GM12878 (cell line): ENCODE data around the gene PSMC3IP. TPM values are rescaled to one million over a fixed set of nuclear protein-coding genes. Genes with fewer than 3 reads are reported as not detected.
"Not testable (repeated sequence)": the region's sequence is repeated elsewhere in the genome, so short reads cannot be mapped to it uniquely, and the experiment has no call there.

Source experiments
- ATAC-seq: fragments of 200-7000 bp; cut with Tn5 transposase; 3 replicates; pipeline ENCODE4 v1.9.1; 2020; ENCODE audit warnings: mild to moderate bottlenecking, moderate library complexity
- BruUV-seq: library from RNA; stranded (reverse); fragments of 400-500 nt; replicated peaks from 2 replicates; lab custom pipeline; 2021; lab: Mats Ljungman, UMichigan
- CTCF ChIA-PET: fragments of 300-600 bp; sonication (Branson Sonifier 250); formaldehyde crosslinking; extraction: SDS; loops from one replicate; lab custom pipeline; 2021; ENCODE audit warnings: inconsistent platforms; lab: Yijun Ruan, JAX
- POLR2A ChIA-PET: fragments of 350-600 bp; formaldehyde crosslinking; extraction: SDS; loops from one replicate; lab custom pipeline; 2021; ENCODE audit warnings: inconsistent platforms; lab: Charles Lee
- RAD21 ChIA-PET: fragments of 300-600 bp; sonication (Branson Sonifier 250); formaldehyde crosslinking; loops from one replicate; lab custom pipeline; 2023; ENCODE audit warnings: antibody characterized with exemption; ENCODE audit not compliant: unreplicated experiment; lab: Charles Lee
- SMC1A ChIA-PET: fragments of 300-600 bp; sonication (Branson Sonifier 250); formaldehyde crosslinking; loops from one replicate; lab custom pipeline; 2023; ENCODE audit not compliant: unreplicated experiment, uncharacterized antibody; lab: Charles Lee
- DNase-seq: peaks from one replicate; pipeline ENCODE4 v3.0.0-alpha.2; 2011; ENCODE audit warnings: low read depth, low spot score
- FAIRE-seq: peaks from 3 replicates; lab custom pipeline; 2011; peaks lifted over from hg19 to GRCh38; lab: Jason Lieb, UNC
- H2AFZ ChIP-seq: 2 replicates; pipeline ENCODE4 v1.6.0; 2011; ENCODE audit warnings: low read depth, low read length, control low read depth; ENCODE audit not compliant: control insufficient read depth
- H3K27ac ChIP-seq: 2 replicates; pipeline ENCODE4 v1.5.1; 2011; ENCODE audit warnings: control low read depth; ENCODE audit not compliant: control insufficient read depth, insufficient read depth
- H3K27me3 ChIP-seq, 2 experiments: replicated peaks in 1 of 2; 2 replicates each; pipeline versions ENCODE4 v1.6.0 to v1.6.1; 2011; ENCODE audit warnings: low read length in 1 of 2; ENCODE audit not compliant: control insufficient read depth in 2 of 2, insufficient read depth in 2 of 2
- H3K36me3 ChIP-seq, 2 experiments: 2 replicates each; pipeline ENCODE4 v1.5.1; 2011; ENCODE audit warnings: low read length in 1 of 2; ENCODE audit not compliant: control insufficient read depth in 2 of 2, insufficient read depth in 2 of 2
- H3K4me1 ChIP-seq: 2 replicates; pipeline ENCODE4 v1.6.1; 2011; ENCODE audit warnings: mild to moderate bottlenecking, low read length, moderate library complexity, mixed read lengths; ENCODE audit not compliant: control insufficient read depth, insufficient read depth
- H3K4me2 ChIP-seq: 2 replicates; pipeline ENCODE4 v1.6.0; 2011; ENCODE audit warnings: control low read depth; ENCODE audit not compliant: control insufficient read depth, insufficient read depth
- H3K4me3 ChIP-seq: fragments of 200-600 bp; sonication (generic); 2 replicates; pipeline ENCODE4 v1.5.1; 2016
- H3K79me2 ChIP-seq: 2 replicates; pipeline ENCODE4 v1.6.0; 2011; ENCODE audit warnings: low read length; ENCODE audit not compliant: control insufficient read depth, insufficient read depth
- H3K9ac ChIP-seq: 2 replicates; pipeline ENCODE4 v1.8.0; 2011; ENCODE audit warnings: low read length, control low read depth, mixed read lengths; ENCODE audit not compliant: control insufficient read depth, insufficient read depth
- H3K9me3 ChIP-seq: replicated peaks from 3 replicates; pipeline ENCODE4 v1.5.1; 2011; ENCODE audit warnings: mild to moderate bottlenecking, low read length; ENCODE audit not compliant: control insufficient read depth, insufficient read depth
- H4K20me1 ChIP-seq: 2 replicates; pipeline ENCODE4 v1.6.0; 2011; ENCODE audit not compliant: control insufficient read depth, insufficient read depth
- GATAD2B ChIP-seq: fragments of 450-650 bp; conservative IDR thresholded peaks from 2 replicates; pipeline ENCODE4 v1.6.1; 2017; ENCODE audit warnings: low read depth, mild to moderate bottlenecking, moderate library complexity
- IKZF2 ChIP-seq, 2 experiments: fragments of 450-650 bp; IDR thresholded peaks; 2 replicates each; pipeline ENCODE4 v1.6.1; 2017; ENCODE audit warnings: mild to moderate bottlenecking in 2 of 2, moderate library complexity in 2 of 2
- LARP7 ChIP-seq: fragments of 450-650 bp; IDR thresholded peaks from 2 replicates; pipeline ENCODE4 v1.6.1; 2017; ENCODE audit warnings: mild to moderate bottlenecking
- MLLT1 ChIP-seq: fragments of 450-650 bp; IDR thresholded peaks from 2 replicates; pipeline ENCODE4 v1.6.1; 2016; ENCODE audit warnings: mild to moderate bottlenecking
- NFYB ChIP-seq: IDR thresholded peaks from 2 replicates; pipeline ENCODE4 v1.6.1; 2011; ENCODE audit warnings: low read depth, mild to moderate bottlenecking, low read length, improper control_type of control experiment, moderate library complexity; ENCODE audit not compliant: insufficient read depth
- NKRF ChIP-seq: fragments of 450-650 bp; conservative IDR thresholded peaks from 2 replicates; pipeline ENCODE4 v1.6.1; 2017; ENCODE audit warnings: mild to moderate bottlenecking, moderate library complexity
- PRDM15 ChIP-seq: fragments of 450-650 bp; formaldehyde crosslinking; IDR thresholded peaks from 2 replicates; pipeline ENCODE4 v1.4.0; 2020; ENCODE audit warnings: mild to moderate bottlenecking, moderate library complexity
- WGBS: methylation state at CpG from one replicate; pipeline ENCODE4 v1.1.6; 2016; ENCODE audit warnings: low lambda C conversion rate; ENCODE audit not compliant: insufficient replicate concordance, insufficient coverage; ENCODE audit errors: missing lambda C conversion rate; 5-methylcytosine and 5-hydroxymethylcytosine counted together
- in situ Hi-C: fragments of 300-500 bp; cut with MboI; formaldehyde crosslinking; loops from 9 replicates; pipeline ENCODE4 v1.14.3; 2018; ENCODE audit warnings: mixed read lengths
- intact Hi-C: fragments of 100-400 bp; cut with micrococcal nuclease; formaldehyde crosslinking; loops from one replicate; pipeline ENCODE4 v1.14.2; 2022; ENCODE audit not compliant: unreplicated experiment
- polyA plus RNA-seq, 11 experiments: library from polyadenylated mRNA; depleted of rRNA in 4 of 11; unstranded in 6 of 11; stranded (reverse) in 5 of 11; fragments of >200 nt; fragmentation: Nextera tagmentation in 4 of 11; fragmentation: Illumina TruSeq in 1 of 11; extraction: Ambion mirVana in 4 of 11; extraction: Trizol in 1 of 11; gene quantifications; 1 replicate in 1 of 11; 2 replicates in 10 of 11; pipeline versions ENCODE4 v1.2.1 to v1.2.3, GENCODE V29; 2011 to 2016; ENCODE audit warnings: inconsistent platforms in 2 of 11, missing spikeins in 2 of 11, low read depth in 1 of 11
- total RNA-seq, 4 experiments: library from RNA; depleted of rRNA in 3 of 4; stranded (reverse); fragments of >200 nt in 3 of 4; fragmentation: Illumina TruSeq in 1 of 4; extraction: Trizol in 1 of 4; gene quantifications; 2 replicates each; pipeline versions ENCODE4 v1.2.1 to v1.2.3, GENCODE V29; 2013 to 2021

PSMC3IP gene
- total and polyA plus RNA-seq, 10 of the 15 experiments (the other 5 are each of a cell fraction or from before 2014, with no cell fraction given): 6.8 to 34.5 (median 17.7) TPM

- TF ChIP-seq PRDM15 (CRISPR knock-in tag): no peak
Observed at GRCh38 chr17:42612013-42612412, 34.5 kb upstream of the PSMC3IP start (continued).

GRCh38 chr17:42609814-42610801 lies 32.6 kb upstream of the PSMC3IP start:
- in situ Hi-C loops (loop anchor here (25.0 kb wide), 1 partner anchor 602 kb away; the partner anchor contains the start of gene TMEM106A), intact Hi-C loops (loop anchor here (1.0 to 2.0 kb wide), 2 partner anchors 31 to 67 kb away; no protein-coding TSS in a partner anchor)
- Histone ChIP-seq H3K27ac (peak overlapping the region; percentile 68), H2AFZ (peak overlapping the region; percentile 94), H3K9ac (peak overlapping the region; percentile 84), H3K4me2 (peak overlapping the region; percentile 93), H3K36me3 (peaks cover 9 to 19% of the 10 kb centered on the region in 2 experiments), H3K4me3 (peak overlapping the region; percentile 98), H3K79me2 (peaks cover 52% of the 10 kb centered on the region)
- CTCF ChIA-PET: interaction anchor here (0.7 to 3.5 kb wide), 9 partner anchors 9 to 559 kb away, joined by 3 to 49 read pairs (median 6); partner anchors contain the start of genes CCR10, PLEKHH3 and PSMC3IP
- H3K9me3 ChIP-seq, DNase-seq, H4K20me1 ChIP-seq, H3K4me1 ChIP-seq, H3K27me3 ChIP-seq: not testable (repeated sequence)
- WGBS: 9% methylated on average over 33 of the region's 42 CpGs
- peak; percentile 16 for ATAC-seq
- TSS peak; percentile 83 for BruUV-seq
- TF ChIP-seq MLLT1: peak; percentile 30
- TF ChIP-seq NKRF: peak; percentile 80; the same call in 1 of the 2 replicates
- peak; percentile 31; the same call in 1 of the 2 replicates for TF ChIP-seq NFYB
- TF ChIP-seq GATAD2B: peak; percentile 18; the same call in 1 of the 2 replicates
- peak; percentile 34 to 43; a peak in 2 of 4 replicates for TF ChIP-seq IKZF2 (IDR thresholded peaks at IDR 0.05)
- 0 out of 2 replicates have a peak, but pooled peaks have one; percentile 58 for TF ChIP-seq LARP7
- POLR2A ChIA-PET: interaction anchor here (0.6 to 6.9 kb wide), 16 partner anchors 9 to 811 kb away, joined by 3 to 93 read pairs (median 4); partner anchors contain the start of genes CCR10, COASY, PLEKHH3 and PSMC3IP
- peak; percentile 86 for FAIRE-seq
- RAD21 ChIA-PET: interaction anchor here (0.7 to 6.8 kb wide), 10 partner anchors 8 to 116 kb away, joined by 3 to 57 read pairs (median 17); partner anchors contain the start of genes CCR10, PLEKHH3 and PSMC3IP
- SMC1A ChIA-PET: interaction anchor here (0.8 to 7.1 kb wide), 9 partner anchors 11 to 184 kb away, joined by 3 to 96 read pairs (median 5); partner anchors contain the start of genes CCR10, PLEKHH3, PSMC3IP and RAMP2
